ENCODE results near the gene SPDYE6.
"Not testable (repeated sequence)": the region's sequence is repeated elsewhere in the genome, so short reads cannot be mapped to it uniquely, and the experiment has no call there.

DNA sequence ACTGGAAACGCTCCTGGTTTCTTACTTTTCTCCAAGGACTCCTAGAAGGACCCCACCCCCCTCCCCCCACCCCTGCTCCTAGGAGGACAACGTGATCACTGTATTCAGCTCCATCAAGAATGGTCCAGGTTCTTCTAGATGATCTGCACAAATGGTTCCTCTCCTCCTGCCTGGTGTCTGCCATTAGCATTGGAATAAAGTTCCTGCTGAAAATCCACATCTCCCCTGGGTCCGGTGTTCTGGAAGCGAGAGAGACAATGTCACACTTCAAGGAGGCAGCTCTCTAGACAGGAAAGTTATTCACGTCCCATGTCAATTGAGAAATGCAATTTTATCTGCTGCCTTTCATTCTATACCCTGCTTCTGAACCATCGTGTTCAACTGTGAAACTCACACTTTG is 9.3 kb downstream of the SPDYE6 start:
- not testable (repeated sequence) for TF ChIP-seq SP1 (IDR thresholded peaks at IDR 0.05; ENCODE audit: low read depth, low read length); ZNF207 (IDR thresholded peaks at IDR 0.05; ENCODE audit: borderline replicate concordance); RCOR1 (conservative IDR thresholded peaks at IDR 0.05; ENCODE audit: low read depth, low read length); SMC3 (IDR thresholded peaks at IDR 0.05; ENCODE audit: borderline replicate concordance, low read length); HDAC2 (IDR thresholded peaks at IDR 0.05); ETV6 (conservative IDR thresholded peaks at IDR 0.05 in 1 of 2, IDR thresholded peaks at IDR 0.05 in 1 of 2; ENCODE audit: borderline replicate concordance in 1 of 2, low read depth in 1 of 2); GABPA (IDR thresholded peaks at IDR 0.05; ENCODE audit: low read depth); POLR2A (IDR thresholded peaks at IDR 0.05; ENCODE audit: low read depth, low read length)
- TF ChIP-seq, protein P1, sequence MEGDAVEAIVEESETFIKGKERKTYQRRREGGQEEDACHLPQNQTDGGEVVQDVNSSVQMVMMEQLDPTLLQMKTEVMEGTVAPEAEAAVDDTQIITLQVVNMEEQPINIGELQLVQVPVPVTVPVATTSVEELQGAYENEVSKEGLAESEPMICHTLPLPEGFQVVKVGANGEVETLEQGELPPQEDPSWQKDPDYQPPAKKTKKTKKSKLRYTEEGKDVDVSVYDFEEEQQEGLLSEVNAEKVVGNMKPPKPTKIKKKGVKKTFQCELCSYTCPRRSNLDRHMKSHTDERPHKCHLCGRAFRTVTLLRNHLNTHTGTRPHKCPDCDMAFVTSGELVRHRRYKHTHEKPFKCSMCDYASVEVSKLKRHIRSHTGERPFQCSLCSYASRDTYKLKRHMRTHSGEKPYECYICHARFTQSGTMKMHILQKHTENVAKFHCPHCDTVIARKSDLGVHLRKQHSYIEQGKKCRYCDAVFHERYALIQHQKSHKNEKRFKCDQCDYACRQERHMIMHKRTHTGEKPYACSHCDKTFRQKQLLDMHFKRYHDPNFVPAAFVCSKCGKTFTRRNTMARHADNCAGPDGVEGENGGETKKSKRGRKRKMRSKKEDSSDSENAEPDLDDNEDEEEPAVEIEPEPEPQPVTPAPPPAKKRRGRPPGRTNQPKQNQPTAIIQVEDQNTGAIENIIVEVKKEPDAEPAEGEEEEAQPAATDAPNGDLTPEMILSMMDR (IDR thresholded peaks at IDR 0.05 in 2 of 3, conservative IDR thresholded peaks at IDR 0.05 in 1 of 3; ENCODE audit: control insufficient read depth in 2 of 3, extremely low read depth in 1 of 3, insufficient read depth in 1 of 3, low read depth in 3 of 3, low read length in 3 of 3), result not testable (repeated sequence)
- TF ChIP-seq, protein P2, sequence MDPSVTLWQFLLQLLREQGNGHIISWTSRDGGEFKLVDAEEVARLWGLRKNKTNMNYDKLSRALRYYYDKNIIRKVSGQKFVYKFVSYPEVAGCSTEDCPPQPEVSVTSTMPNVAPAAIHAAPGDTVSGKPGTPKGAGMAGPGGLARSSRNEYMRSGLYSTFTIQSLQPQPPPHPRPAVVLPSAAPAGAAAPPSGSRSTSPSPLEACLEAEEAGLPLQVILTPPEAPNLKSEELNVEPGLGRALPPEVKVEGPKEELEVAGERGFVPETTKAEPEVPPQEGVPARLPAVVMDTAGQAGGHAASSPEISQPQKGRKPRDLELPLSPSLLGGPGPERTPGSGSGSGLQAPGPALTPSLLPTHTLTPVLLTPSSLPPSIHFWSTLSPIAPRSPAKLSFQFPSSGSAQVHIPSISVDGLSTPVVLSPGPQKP (IDR thresholded peaks at IDR 0.05; ENCODE audit: low read depth, low read length), result not testable (repeated sequence)

Measured in GM12878 (cell line).